Thyroid gland (tissue), 4 donors: ENCODE results near the gene MEF2B. TPM values are rescaled to one million over a fixed set of nuclear protein-coding genes. Genes with fewer than 3 reads are reported as not detected.

Experiments used
- DNase-seq, 2 donors: peaks; one replicate each; pipeline ENCODE4 v3.0.0-alpha.2; 2019
- H3K27ac ChIP-seq, 3 donors: fragments of 200-600 bp; sonication (generic); 1 replicate in 2 of 3; 2 replicates in 1 of 3; pipeline ENCODE4 v1.5.1; 2016 to 2019; ENCODE audit warnings: mild to moderate bottlenecking in 1 of 3, moderate library complexity in 1 of 3
- H3K27me3 ChIP-seq: fragments of 200-600 bp; sonication (generic); one replicate; pipeline ENCODE4 v1.5.1; 2019
- H3K36me3 ChIP-seq, 2 donors: fragments of 200-600 bp; sonication (generic); one replicate each; pipeline ENCODE4 v1.5.1; 2016 to 2019
- H3K4me1 ChIP-seq, 2 donors: fragments of 200-600 bp; sonication (generic); one replicate each; pipeline ENCODE4 v1.5.1; 2017 to 2019
- H3K4me3 ChIP-seq, 3 donors: fragments of 200-600 bp; sonication (generic); replicated peaks in 1 of 3; 1 replicate in 2 of 3; 2 replicates in 1 of 3; pipeline ENCODE4 v1.5.1; 2016; ENCODE audit warnings: mild to moderate bottlenecking in 1 of 3
- H3K9me3 ChIP-seq: fragments of 200-600 bp; sonication (generic); one replicate; pipeline ENCODE4 v1.5.1; 2017
- POLR2A ChIP-seq, 2 donors: fragments of 450-650 bp; IDR thresholded peaks; one replicate each; pipeline ENCODE4 v1.6.1; 2017; ENCODE audit warnings: antibody characterized with exemption in 2 of 2, mild to moderate bottlenecking in 2 of 2, moderate library complexity in 1 of 2
- WGBS, 2 donors: methylation state at CpG; one replicate each; pipeline ENCODE4 v1.1.5; 2017; 5-methylcytosine and 5-hydroxymethylcytosine counted together
- intact Hi-C: fragments of 100-400 bp; cut with DNase I; formaldehyde crosslinking; loops from one replicate; pipeline ENCODE4 v1.15.1; 2023
- total RNA-seq, 4 donors: library from RNA; depleted of rRNA; stranded (reverse); fragments of >200 nt; gene quantifications; one replicate each; pipeline ENCODE4 v1.2.3, GENCODE V29; 2016
- TF ChIP-seq, protein P1 (sequence below), 6 experiments: fragments of 200-600 bp in 3 of 6; fragments of 450-650 bp in 3 of 6; sonication (generic) in 3 of 6; IDR thresholded peaks; one replicate each; pipeline ENCODE4 v1.5.1; 2016 to 2019; ENCODE audit warnings: antibody characterized with exemption in 6 of 6, mild to moderate bottlenecking in 2 of 6, inconsistent platforms in 1 of 6, moderate library complexity in 1 of 6

The MEF2B gene
- total RNA-seq, 4 donors from 2014 or later: 0.67 to 1.5 TPM; not detected in 2

- intact Hi-C loops: loop anchor here (10.0 kb wide), 1 partner anchor 80 kb away; no protein-coding TSS in a partner anchor
- no peak for DNase-seq
- Histone ChIP-seq H3K27ac (no peak overlapping the region), H3K36me3 (peaks cover 0 to 4% of the 10 kb centered on the region in 2 donors), H3K27me3 (no peaks in the 10 kb centered on the region), H3K4me3 (no peak overlapping the region), H3K4me1 (peaks cover 4 to 7% of the 10 kb centered on the region in 2 donors), H3K9me3 (no peaks in the 10 kb centered on the region)
- TF ChIP-seq, protein P1, sequence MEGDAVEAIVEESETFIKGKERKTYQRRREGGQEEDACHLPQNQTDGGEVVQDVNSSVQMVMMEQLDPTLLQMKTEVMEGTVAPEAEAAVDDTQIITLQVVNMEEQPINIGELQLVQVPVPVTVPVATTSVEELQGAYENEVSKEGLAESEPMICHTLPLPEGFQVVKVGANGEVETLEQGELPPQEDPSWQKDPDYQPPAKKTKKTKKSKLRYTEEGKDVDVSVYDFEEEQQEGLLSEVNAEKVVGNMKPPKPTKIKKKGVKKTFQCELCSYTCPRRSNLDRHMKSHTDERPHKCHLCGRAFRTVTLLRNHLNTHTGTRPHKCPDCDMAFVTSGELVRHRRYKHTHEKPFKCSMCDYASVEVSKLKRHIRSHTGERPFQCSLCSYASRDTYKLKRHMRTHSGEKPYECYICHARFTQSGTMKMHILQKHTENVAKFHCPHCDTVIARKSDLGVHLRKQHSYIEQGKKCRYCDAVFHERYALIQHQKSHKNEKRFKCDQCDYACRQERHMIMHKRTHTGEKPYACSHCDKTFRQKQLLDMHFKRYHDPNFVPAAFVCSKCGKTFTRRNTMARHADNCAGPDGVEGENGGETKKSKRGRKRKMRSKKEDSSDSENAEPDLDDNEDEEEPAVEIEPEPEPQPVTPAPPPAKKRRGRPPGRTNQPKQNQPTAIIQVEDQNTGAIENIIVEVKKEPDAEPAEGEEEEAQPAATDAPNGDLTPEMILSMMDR (IDR thresholded peaks at IDR 0.05): no peak
- no peak for TF ChIP-seq POLR2A (IDR thresholded peaks at IDR 0.05)
- WGBS, 2 donors: 94 to 95% methylated on average over 4 to 9 of the region's 17 CpGs
These were observed 24.8 kb downstream of the MEF2B start for GRCh38 chr19:19145281-19145680.

- Histone ChIP-seq H3K36me3 (no peaks in the 10 kb centered on the region), H3K4me1 (peaks cover 11% of the 10 kb centered on the region in 2 donors), H3K27me3 (no peaks in the 10 kb centered on the region), H3K9me3 (no peaks in the 10 kb centered on the region), H3K27ac (no peak overlapping the region), H3K4me3 (no peak overlapping the region)
- intact Hi-C loops: loop anchor here (2.0 to 10.0 kb wide), 2 partner anchors 82 to 88 kb away; no protein-coding TSS in a partner anchor
- DNase-seq: no peak
- TF ChIP-seq, protein P1 (IDR thresholded peaks at IDR 0.05): no peak
- TF ChIP-seq POLR2A (IDR thresholded peaks at IDR 0.05): no peak
- 90 to 92% methylated on average over 12 of the region's 12 CpGs for WGBS, 2 donors
These were observed 27.7 kb downstream of the MEF2B start for GRCh38 chr19:19142347-19142746.

GRCh38 chr19:19140476-19140875 is 29.6 kb downstream of the MEF2B start:
- intact Hi-C loops: loop anchor here (10.0 kb wide), 1 partner anchor 84 kb away; no protein-coding TSS in a partner anchor

GRCh38 chr19:19139876-19140229 is 30.2 kb downstream of the MEF2B start:
- intact Hi-C loops: loop anchor here (10.0 kb wide), 1 partner anchor 85 kb away; no protein-coding TSS in a partner anchor
- no peak overlapping the region for H3K4me3 ChIP-seq
- no peak for DNase-seq
- TF ChIP-seq, protein P1 (IDR thresholded peaks at IDR 0.05): peak in 1 of 6 experiments; percentile 4
- no peak for TF ChIP-seq POLR2A (IDR thresholded peaks at IDR 0.05)
- H3K4me1 ChIP-seq: peaks cover 10 to 12% of the 10 kb centered on the region in 2 donors
- H3K36me3 ChIP-seq: no peaks in the 10 kb centered on the region
- H3K27me3 ChIP-seq: no peaks in the 10 kb centered on the region
- WGBS, 2 donors: 46 to 53% methylated on average over 4 to 5 of the region's 5 CpGs
- H3K9me3 ChIP-seq: no peaks in the 10 kb centered on the region
- H3K27ac ChIP-seq: no peak overlapping the region

More at GRCh38 chr19:19140476-19140875, 29.6 kb downstream of the MEF2B start:
- no peak for DNase-seq
- Histone ChIP-seq H3K27me3 (no peaks in the 10 kb centered on the region), H3K27ac (no peak overlapping the region), H3K4me1 (peaks cover 10% of the 10 kb centered on the region in 2 donors), H3K4me3 (no peak overlapping the region), H3K9me3 (no peaks in the 10 kb centered on the region), H3K36me3 (no peaks in the 10 kb centered on the region)
- 71 to 72% methylated on average over 5 of the region's 5 CpGs for WGBS, 2 donors
- TF ChIP-seq, protein P1 (IDR thresholded peaks at IDR 0.05): no peak
- no peak for TF ChIP-seq POLR2A (IDR thresholded peaks at IDR 0.05)

DNA sequence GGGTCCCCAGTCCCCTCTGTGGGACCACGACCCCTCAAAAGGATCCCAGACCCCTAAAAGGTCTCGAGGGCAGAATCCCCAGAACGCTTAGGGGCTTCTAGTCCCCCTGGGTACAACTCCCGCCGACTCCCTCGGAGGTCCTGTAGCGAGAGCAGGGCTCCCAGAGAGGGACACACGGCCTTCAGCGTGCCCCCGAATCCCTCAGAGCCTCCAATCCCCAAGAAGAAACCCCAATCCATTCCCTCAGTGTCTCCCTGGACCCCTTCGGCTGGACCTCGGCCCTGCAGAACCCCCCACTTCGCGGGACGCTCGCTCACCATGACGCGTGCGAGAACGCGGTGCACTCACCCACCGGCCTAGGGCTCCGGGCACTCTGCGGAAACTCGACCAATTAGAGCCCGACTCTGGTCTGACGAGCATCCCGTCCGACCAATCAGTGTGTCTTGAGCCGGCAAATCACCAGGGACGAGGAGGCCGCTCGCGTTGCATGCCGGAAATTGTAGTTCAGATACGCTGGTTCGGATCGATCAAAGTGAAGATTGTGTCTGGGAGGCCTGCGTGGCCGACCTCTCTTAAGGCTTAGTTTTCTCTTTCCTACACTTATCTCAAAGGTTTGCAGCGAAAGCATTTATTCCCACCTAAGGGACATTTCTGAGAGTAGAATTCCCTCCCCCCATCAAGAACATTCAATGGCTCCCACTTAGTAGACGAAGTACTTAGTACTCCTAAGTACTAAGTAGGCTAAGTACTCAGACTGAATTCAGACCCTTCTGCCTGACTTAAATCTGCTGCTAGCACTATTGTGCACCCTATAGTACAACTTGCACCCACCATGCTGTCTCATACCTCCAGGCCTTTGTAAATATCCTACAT is 31.7 kb downstream of the MEF2B start, which contains the start of gene TMEM161A:
TMEM161A (minus strand) TSS at position 370 of the 873 bp plus-strand sequence; CDS start at position 320, 50 bp downstream.
- peak within 1 kb of the TSS in 2 of 3 donors; percentile 49 to 71 for H3K27ac ChIP-seq
- H3K9me3 ChIP-seq: no peaks in the 10 kb centered on the region
- H3K36me3 ChIP-seq: no peaks in the 10 kb centered on the region
- 3 to 8% methylated on average over 15 to 37 of the region's 42 CpGs for WGBS, 2 donors
- TF ChIP-seq POLR2A (IDR thresholded peaks at IDR 0.05): peak in 1 of 2 donors; percentile 86
- TF ChIP-seq, protein P1 (IDR thresholded peaks at IDR 0.05): no peak
- peak; percentile 97 to 98 for DNase-seq
- peak within 1 kb of the TSS; percentile 29 to 85 (median 81) for H3K4me3 ChIP-seq
- H3K27me3 ChIP-seq: no peaks in the 10 kb centered on the region
- H3K4me1 ChIP-seq: peaks cover 10 to 16% of the 10 kb centered on the region in 2 donors
- intact Hi-C loops: no loop called here
